H1 (cell line): ENCODE measurements around the gene SEZ6. TPM values are rescaled to one million over a fixed set of nuclear protein-coding genes. Genes with fewer than 3 reads are reported as not detected.

Experiments
- CTCF ChIA-PET: fragments of 300-600 bp; sonication (Branson Sonifier 250); formaldehyde crosslinking; loops from one replicate; lab custom pipeline; 2021; ENCODE audit not compliant: partially characterized antibody; lab: Charles Lee
- POLR2A ChIA-PET: fragments of 300-600 bp; sonication (Branson Sonifier 250); formaldehyde crosslinking; loops from one replicate; lab custom pipeline; 2021; ENCODE audit warnings: inconsistent platforms; ENCODE audit not compliant: partially characterized antibody; lab: Charles Lee
- DNase-seq, 2 experiments: peaks; one replicate each; pipeline versions ENCODE4 v3.0.0 to v3.0.0-alpha.2; 2010 to 2022; ENCODE audit warnings: low spot score in 2 of 2, low read depth in 1 of 2, mixed read lengths in 1 of 2
- FAIRE-seq: peaks from 2 replicates; lab custom pipeline; 2011; peaks lifted over from hg19 to GRCh38; lab: Jason Lieb, UNC
- H2AFZ ChIP-seq: 2 replicates; pipeline ENCODE4 v1.8.1; 2012; ENCODE audit warnings: low read length, inconsistent platforms
- H2AK5ac ChIP-seq: 2 replicates; pipeline ENCODE4 v1.6.1; 2013; ENCODE audit warnings: low read depth, low read length
- H2BK120ac ChIP-seq: replicated peaks from 2 replicates; pipeline ENCODE3; 2013; ENCODE audit warnings: low read depth, low read length, inconsistent platforms
- H2BK12ac ChIP-seq: 2 replicates; pipeline ENCODE4 v1.6.1; 2013; ENCODE audit warnings: low read depth, low read length
- H2BK15ac ChIP-seq: 2 replicates; pipeline ENCODE4 v1.6.1; 2013; ENCODE audit warnings: low read length
- H2BK20ac ChIP-seq: 2 replicates; pipeline ENCODE4 v1.6.1; 2013; ENCODE audit warnings: low read length
- H2BK5ac ChIP-seq: 2 replicates; pipeline ENCODE4 v1.6.1; 2013; ENCODE audit warnings: low read depth, low read length
- H3K14ac ChIP-seq: 2 replicates; pipeline ENCODE4 v1.6.1; 2013; ENCODE audit warnings: inconsistent platforms; ENCODE audit not compliant: insufficient read length
- H3K18ac ChIP-seq: 2 replicates; pipeline ENCODE4 v1.6.1; 2013; ENCODE audit warnings: low read length; ENCODE audit errors: extremely low read depth
- H3K23ac ChIP-seq: 2 replicates; pipeline ENCODE4 v1.6.1; 2013; ENCODE audit warnings: inconsistent platforms; ENCODE audit not compliant: insufficient read length
- H3K23me2 ChIP-seq: 2 replicates; pipeline ENCODE4 v1.6.1; 2013; ENCODE audit warnings: low read depth, low read length
- H3K27ac ChIP-seq: 2 replicates; pipeline ENCODE4 v1.6.1; 2011; ENCODE audit warnings: low read depth, low read length, inconsistent platforms
- H3K27me3 ChIP-seq, 4 experiments: replicated peaks in 1 of 4; 1 replicate in 1 of 4; 2 replicates in 3 of 4; pipeline versions ENCODE4 v1.6.1 to v1.8.1; 2011 to 2013; ENCODE audit warnings: low read length in 3 of 4, mild to moderate bottlenecking in 3 of 4, inconsistent platforms in 2 of 4, mixed read lengths in 2 of 4, moderate library complexity in 1 of 4; ENCODE audit not compliant: control insufficient read depth in 3 of 4, insufficient read depth in 3 of 4; ENCODE audit errors: extremely low read depth in 1 of 4
- H3K36me3 ChIP-seq, 4 experiments: 2 replicates each; pipeline versions ENCODE4 v1.6.1 to v1.8.1; 2011 to 2013; ENCODE audit warnings: mild to moderate bottlenecking in 4 of 4, low read length in 3 of 4, moderate library complexity in 2 of 4, control low read depth in 1 of 4, inconsistent platforms in 1 of 4; ENCODE audit not compliant: insufficient read depth in 4 of 4, control insufficient read depth in 2 of 4
- H3K4ac ChIP-seq: replicated peaks from 2 replicates; pipeline ENCODE3; 2013; ENCODE audit warnings: low read length, low read depth, mixed read lengths, inconsistent platforms; ENCODE audit not compliant: insufficient read length
- H3K4me1 ChIP-seq, 4 experiments: replicated peaks in 1 of 4; 1 replicate in 1 of 4; 2 replicates in 3 of 4; pipeline versions ENCODE4 v1.6.1 to v1.8.1; 2011 to 2013; ENCODE audit warnings: low read length in 3 of 4, inconsistent platforms in 2 of 4, mixed read lengths in 1 of 4; ENCODE audit not compliant: insufficient read depth in 4 of 4, control insufficient read depth in 3 of 4
- H3K4me2 ChIP-seq, 2 experiments: 2 replicates each; pipeline versions ENCODE4 v1.6.1 to v1.8.1; 2011 to 2013; ENCODE audit warnings: low read depth in 2 of 2, low read length in 2 of 2, control low read depth in 1 of 2, inconsistent platforms in 1 of 2, mild to moderate bottlenecking in 1 of 2; ENCODE audit not compliant: insufficient read depth in 1 of 2
- H3K4me3 ChIP-seq, 4 experiments: fragments of 200-600, 300-600 bp in 1 of 4; sonication (generic), shearing (Covaris generic), sonication (Bioruptor Twin) in 1 of 4; 2 replicates each; pipeline versions ENCODE4 v1.5.1 to v1.8.1; 2011 to 2016; ENCODE audit warnings: low read length in 4 of 4, low read depth in 3 of 4, control low read depth in 2 of 4, inconsistent platforms in 2 of 4, mild to moderate bottlenecking in 2 of 4, mixed read lengths in 1 of 4, moderate library complexity in 1 of 4; ENCODE audit not compliant: insufficient read depth in 2 of 4; ENCODE audit errors: extremely low read depth in 1 of 4
- H3K56ac ChIP-seq: replicated peaks from 2 replicates; pipeline ENCODE3; 2013; ENCODE audit warnings: low read depth, mild to moderate bottlenecking, mixed read lengths, low read length, inconsistent platforms; ENCODE audit not compliant: insufficient read length
- H3K79me1 ChIP-seq: 2 replicates; pipeline ENCODE4 v1.6.1; 2013; ENCODE audit warnings: low read depth, low read length, control low read depth
- H3K79me2 ChIP-seq, 2 experiments: 2 replicates each; pipeline versions ENCODE4 v1.6.1 to v1.8.1; 2012 to 2013; ENCODE audit warnings: low read length in 2 of 2, mild to moderate bottlenecking in 2 of 2, inconsistent platforms in 1 of 2; ENCODE audit not compliant: insufficient read depth in 2 of 2, control insufficient read depth in 1 of 2
- H3K9ac ChIP-seq, 4 experiments: replicated peaks in 1 of 4; 1 replicate in 1 of 4; 2 replicates in 3 of 4; pipeline versions ENCODE4 v1.6.1 to v1.8.1; 2011 to 2013; ENCODE audit warnings: low read depth in 3 of 4, low read length in 3 of 4, control low read depth in 2 of 4, mild to moderate bottlenecking in 2 of 4, moderate library complexity in 2 of 4, inconsistent platforms in 1 of 4; ENCODE audit errors: extremely low read depth in 1 of 4
- H3K9me3 ChIP-seq, 2 experiments: 2 replicates each; pipeline versions ENCODE4 v1.6.1 to v1.8.1; 2012 to 2013; ENCODE audit warnings: mild to moderate bottlenecking in 2 of 2, moderate library complexity in 2 of 2, control low read depth in 1 of 2, inconsistent platforms in 1 of 2, low read depth in 1 of 2, low read length in 1 of 2, mixed read lengths in 1 of 2; ENCODE audit not compliant: insufficient read depth in 2 of 2
- H4K20me1 ChIP-seq, 2 experiments: replicated peaks in 1 of 2; 2 replicates each; pipeline versions ENCODE3 to v1.8.1; 2011 to 2013; ENCODE audit warnings: inconsistent platforms in 2 of 2, low read length in 2 of 2, mild to moderate bottlenecking in 1 of 2; ENCODE audit not compliant: insufficient read depth in 2 of 2, control insufficient read depth in 1 of 2
- H4K5ac ChIP-seq: 2 replicates; pipeline ENCODE4 v1.6.1; 2013; ENCODE audit warnings: low read length, low read depth, mixed read lengths, inconsistent platforms; ENCODE audit not compliant: insufficient read length
- H4K8ac ChIP-seq: 2 replicates; pipeline ENCODE4 v1.8.0; 2013; ENCODE audit warnings: mild to moderate bottlenecking, moderate library complexity, low read length, inconsistent platforms; ENCODE audit not compliant: insufficient read depth; ENCODE audit errors: extremely low read depth
- H4K91ac ChIP-seq: replicated peaks from 2 replicates; pipeline ENCODE3; 2013; ENCODE audit warnings: low read length, mixed read lengths, inconsistent platforms; ENCODE audit not compliant: insufficient read length
- CBX8 ChIP-seq: fragments of 300-800, 300-1000 bp; sonication (generic); IDR thresholded peaks from 2 replicates; pipeline ENCODE4 v1.7.1; 2016; ENCODE audit warnings: low read depth, low read length, borderline replicate concordance
- KDM4A ChIP-seq: IDR thresholded peaks from one replicate; pipeline ENCODE4 v1.7.1; 2012; ENCODE audit warnings: low read depth, mild to moderate bottlenecking, moderate library complexity, low read length, inconsistent platforms; ENCODE audit not compliant: severe bottlenecking
- PHF8 ChIP-seq: fragments of 200-600 bp; sonication (generic); conservative IDR thresholded peaks from 2 replicates; pipeline ENCODE4 v1.7.1; 2012; ENCODE audit warnings: low read depth, mild to moderate bottlenecking, inconsistent platforms, low read length, moderate library complexity
- POLR2A ChIP-seq, 2 experiments: IDR thresholded peaks; 1 replicate in 1 of 2; 2 replicates in 1 of 2; pipeline ENCODE4 v1.6.1; 2011; ENCODE audit warnings: low read depth in 2 of 2, low read length in 2 of 2, mild to moderate bottlenecking in 2 of 2; ENCODE audit errors: control extremely low read depth in 1 of 2
- WGBS, 2 experiments: shearing (Covaris generic) in 1 of 2; methylation state at CpG; one replicate each; pipeline versions ENCODE4 v1.1.6 to v1.1.7; 2013 to 2015; ENCODE audit warnings: low lambda C conversion rate in 2 of 2, mixed read lengths in 2 of 2, inconsistent platforms in 1 of 2, low coverage in 1 of 2, missing lambda C conversion rate in 1 of 2; ENCODE audit not compliant: insufficient replicate concordance in 2 of 2, insufficient coverage in 1 of 2, insufficient read length in 1 of 2; ENCODE audit errors: extremely low coverage in 1 of 2, missing lambda C conversion rate in 1 of 2; 5-methylcytosine and 5-hydroxymethylcytosine counted together
- polyA plus RNA-seq, 7 experiments: library from polyadenylated mRNA; depleted of rRNA in 3 of 7; stranded (reverse) in 5 of 7; unstranded in 2 of 7; fragments of >200 nt in 5 of 7; fragments of 200-250 nt in 2 of 7; gene quantifications; 1 replicate in 5 of 7; 2 replicates in 1 of 7; 4 replicates in 1 of 7; pipeline versions ENCODE4 v1.2.1 to v1.2.3, GENCODE V29; 2011 to 2013; ENCODE audit warnings: missing spikeins in 2 of 7, mixed read lengths in 2 of 7
- total RNA-seq: library from RNA; stranded (reverse); fragmentation: NEBNext Ultra II Directional; extraction: Animal tissue kit (Norgen Biotek cat#: 25700); gene quantifications from 2 replicates; pipeline ENCODE4 v1.2.1, GENCODE V29; 2021

SEZ6 gene
- total and polyA plus RNA-seq, 2 of the 8 experiments (the other 6 are each of a cell fraction or from before 2014, with no cell fraction given) = 6.9 to 16.1 TPM

DNA sequence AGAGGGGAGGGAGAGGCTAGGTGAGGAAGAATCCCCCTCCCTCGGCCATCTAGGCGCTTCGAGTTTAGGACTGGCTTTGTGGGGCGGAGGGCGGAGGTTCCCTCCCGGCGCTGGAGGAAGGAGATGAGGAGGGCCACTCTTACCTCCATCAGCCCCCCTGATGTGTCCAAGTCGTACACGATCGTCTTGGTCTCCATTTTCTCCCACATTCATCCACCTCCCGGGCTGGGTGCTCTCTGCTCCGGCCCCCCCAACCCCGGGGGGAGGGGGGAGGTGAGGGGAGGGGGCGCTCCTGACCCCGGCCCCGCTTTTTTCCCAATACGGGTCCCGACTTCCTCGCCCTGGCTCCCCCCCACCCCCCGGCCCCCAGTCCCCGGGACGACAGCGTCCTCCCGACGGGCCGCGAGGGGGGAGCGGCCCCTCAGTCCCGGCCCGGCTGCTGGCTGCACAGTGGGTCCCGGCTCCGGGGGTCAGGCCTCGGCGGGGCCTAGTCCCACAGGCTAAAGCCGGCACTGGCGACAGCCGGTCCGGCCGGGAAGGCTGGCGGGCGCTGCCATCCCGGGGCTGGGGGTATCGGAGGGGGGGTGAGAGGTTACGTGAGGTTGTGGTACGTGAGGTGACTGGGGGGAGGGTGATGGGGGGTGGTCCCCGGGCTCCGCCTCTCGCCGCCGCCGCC, 54.9 kb downstream of the SEZ6 start:
- Histone ChIP-seq H2BK15ac (peak overlapping the region; percentile 81; the same call in 1 of the 2 replicates), H2BK20ac (no peak overlapping the region), H4K91ac (peak overlapping the region; percentile 79), H3K23me2 (peaks cover 9% of the 10 kb centered on the region), H2AK5ac (no peak overlapping the region), H2BK120ac (no peak overlapping the region), H3K79me2 (peaks cover 33 to 49% of the 10 kb centered on the region in 2 experiments), H3K27ac (peak overlapping the region; percentile 76), H2BK12ac (peak overlapping the region; percentile 81; the same call in 1 of the 2 replicates), H3K4me1 (peaks cover 9 to 21% (median 10%) of the 10 kb centered on the region in 4 experiments; a peak in 5 of 7 replicates), H3K4me2 (peak overlapping the region; percentile 86 to 89), H4K5ac (peak overlapping the region; percentile 65), H3K56ac (peak overlapping the region; percentile 83), H2BK5ac (peak overlapping the region; percentile 93), H2AFZ (no peak overlapping the region), H4K20me1 (peaks cover 2 to 4% of the 10 kb centered on the region in 2 experiments), H4K8ac (peak overlapping the region; percentile 75), H3K18ac (peak overlapping the region; percentile 75), H3K9ac (peak overlapping the region; percentile 81 to 89 (median 84)), H3K27me3 (no peaks in the 10 kb centered on the region), H3K14ac (no peak overlapping the region), H3K36me3 (peaks cover 0 to 6% (median under 1%) of the 10 kb centered on the region in 4 experiments; a peak in 2 of 8 replicates), H3K9me3 (no peaks in the 10 kb centered on the region), H3K79me1 (no peaks in the 10 kb centered on the region; the same call in 1 of the 2 replicates), H3K4me3 (peak overlapping the region; percentile 68 to 97 (median 94)), H3K4ac (no peak overlapping the region), H3K23ac (no peak overlapping the region)
- no peak for FAIRE-seq
- 1% methylated on average over 19 of the region's 51 CpGs; no CpG with 5 or more reads in 1 of the 2 experiments for WGBS, 2 experiments
- TF ChIP-seq POLR2A (IDR thresholded peaks at IDR 0.05; ENCODE audit: control extremely low read depth in 1 of 2, low read depth in 2 of 2, low read length in 2 of 2) = peak in 1 of 2 experiments; percentile 44; a peak in 1 of 3 replicates
- no peak for TF ChIP-seq CBX8
- peak; percentile 28; the same call in 1 of the 2 replicates for TF ChIP-seq PHF8
- peak; percentile 5 for TF ChIP-seq KDM4A
- DNase-seq = no peak
- POLR2A ChIA-PET = interaction anchor here (0.8 to 6.3 kb wide), 32 partner anchors 8 to 239 kb away, joined by 3 to 73 read pairs (median 6); partner anchors contain the start of genes DHRS13, FLOT2, NEK8 and PROCA1
- CTCF ChIA-PET = interaction anchor here (0.7 to 15.6 kb wide), 8 partner anchors 11 to 166 kb away, joined by 3 to 548 read pairs (median 4); partner anchors contain the start of gene DHRS13
